H9 (cell line): ENCODE data around the gene CHAMP1. TPM values are rescaled to one million over a fixed set of nuclear protein-coding genes. Genes with fewer than 3 reads are reported as not detected.

Experiments
- DNase-seq: peaks from one replicate; pipeline ENCODE4 v3.0.0-alpha.2; 2017
- H2AFZ ChIP-seq: one replicate; pipeline ENCODE4 v1.6.1; 2013; ENCODE audit warnings: mild to moderate bottlenecking, low read length, control low read depth, moderate library complexity
- H2AK5ac ChIP-seq: 2 replicates; pipeline ENCODE4 v1.6.1; 2013; ENCODE audit warnings: low read length, control low read depth, mixed read lengths; ENCODE audit not compliant: insufficient read length
- H2BK120ac ChIP-seq: one replicate; pipeline ENCODE4 v1.6.1; 2013; ENCODE audit warnings: low read depth, mild to moderate bottlenecking, low read length, control low read depth, inconsistent platforms; ENCODE audit not compliant: poor library complexity, severe bottlenecking
- H2BK12ac ChIP-seq: 2 replicates; pipeline ENCODE4 v1.6.1; 2013; ENCODE audit warnings: low read length, control low read depth, mixed read lengths, low read depth; ENCODE audit not compliant: insufficient read length
- H2BK15ac ChIP-seq: 2 replicates; pipeline ENCODE4 v1.6.1; 2013; ENCODE audit warnings: low read depth, low read length, control low read depth
- H2BK20ac ChIP-seq: one replicate; pipeline ENCODE4 v1.6.1; 2013; ENCODE audit warnings: low read depth, mild to moderate bottlenecking, low read length, control low read depth, inconsistent platforms; ENCODE audit not compliant: poor library complexity, severe bottlenecking
- H2BK5ac ChIP-seq: 2 replicates; pipeline ENCODE4 v1.6.1; 2013; ENCODE audit warnings: low read length, control low read depth, mixed read lengths; ENCODE audit not compliant: insufficient read length
- H3K14ac ChIP-seq: 2 replicates; pipeline ENCODE4 v1.6.1; 2013; ENCODE audit warnings: low read length, control low read depth; ENCODE audit not compliant: insufficient read depth
- H3K18ac ChIP-seq: 2 replicates; pipeline ENCODE4 v1.6.1; 2013; ENCODE audit warnings: low read depth, mild to moderate bottlenecking, mixed read lengths, low read length, control low read depth; ENCODE audit not compliant: insufficient read length
- H3K23ac ChIP-seq: 2 replicates; pipeline ENCODE4 v1.6.1; 2013; ENCODE audit warnings: low read length, control low read depth, mixed read lengths, low read depth; ENCODE audit not compliant: insufficient read length
- H3K23me2 ChIP-seq: 2 replicates; pipeline ENCODE4 v1.6.1; 2013; ENCODE audit warnings: low read depth, mild to moderate bottlenecking, mixed read lengths, low read length, control low read depth; ENCODE audit not compliant: insufficient read length, poor library complexity, severe bottlenecking
- H3K27ac ChIP-seq: 2 replicates; pipeline ENCODE4 v1.5.1; 2013; ENCODE audit warnings: low read length, control low read depth, mixed read lengths, low read depth; ENCODE audit not compliant: insufficient read length
- H3K27me3 ChIP-seq: 2 replicates; pipeline ENCODE4 v1.6.1; 2013; ENCODE audit warnings: low read length, control low read depth, inconsistent platforms; ENCODE audit not compliant: insufficient read depth
- H3K4ac ChIP-seq: 2 replicates; pipeline ENCODE4 v1.6.1; 2013; ENCODE audit warnings: low read depth, mild to moderate bottlenecking, control low read depth, inconsistent platforms, low read length, moderate library complexity
- H3K4me1 ChIP-seq: 2 replicates; pipeline ENCODE4 v1.6.1; 2013; ENCODE audit warnings: low read length, control low read depth, inconsistent platforms; ENCODE audit not compliant: insufficient read depth
- H3K4me2 ChIP-seq: 2 replicates; pipeline ENCODE4 v1.6.1; 2013; ENCODE audit warnings: low read length, control low read depth, mixed read lengths; ENCODE audit not compliant: insufficient read length, insufficient read depth
- H3K56ac ChIP-seq: 2 replicates; pipeline ENCODE4 v1.6.1; 2013; ENCODE audit warnings: low read depth, mild to moderate bottlenecking, mixed read lengths, low read length, control low read depth; ENCODE audit not compliant: insufficient read length
- H3K79me1 ChIP-seq: 2 replicates; pipeline ENCODE4 v1.6.1; 2013; ENCODE audit warnings: low read depth, mild to moderate bottlenecking, moderate library complexity, low read length, control low read depth, inconsistent platforms; ENCODE audit not compliant: insufficient read depth, poor library complexity, severe bottlenecking
- H3K79me2 ChIP-seq: 2 replicates; pipeline ENCODE4 v1.6.1; 2013; ENCODE audit warnings: low read length, control low read depth, inconsistent platforms; ENCODE audit not compliant: insufficient read depth
- H3K9ac ChIP-seq: 2 replicates; pipeline ENCODE4 v1.6.1; 2013; ENCODE audit warnings: low read length, control low read depth, mixed read lengths; ENCODE audit not compliant: insufficient read length; ENCODE audit errors: extremely low read depth
- H3K9me3 ChIP-seq: one replicate; pipeline ENCODE4 v1.6.1; 2013; ENCODE audit warnings: low read depth, low read length, inconsistent platforms; ENCODE audit not compliant: control insufficient read depth
- H3T11ph ChIP-seq: one replicate; pipeline ENCODE4 v1.6.1; 2013; ENCODE audit warnings: mild to moderate bottlenecking, low read length, control low read depth, inconsistent platforms
- H4K20me1 ChIP-seq: one replicate; pipeline ENCODE4 v1.6.1; 2013; ENCODE audit not compliant: control insufficient read depth, insufficient read length, insufficient read depth
- H4K5ac ChIP-seq: 2 replicates; pipeline ENCODE4 v1.6.1; 2013; ENCODE audit warnings: low read depth, mild to moderate bottlenecking, mixed read lengths, low read length, control low read depth; ENCODE audit not compliant: insufficient read length
- H4K8ac ChIP-seq: replicated peaks from 2 replicates; pipeline ENCODE4 v1.6.1; 2013; ENCODE audit warnings: low read length, control low read depth, mixed read lengths, low read depth; ENCODE audit not compliant: insufficient read length
- H4K91ac ChIP-seq: 2 replicates; pipeline ENCODE4 v1.6.1; 2013; ENCODE audit warnings: low read depth, mild to moderate bottlenecking, moderate library complexity, mixed read lengths, low read length, control low read depth; ENCODE audit not compliant: insufficient read length
- H3K27ac Mint-ChIP-seq, 3 experiments: 2 replicates in 2 of 3; 3 replicates in 1 of 3; pipeline ENCODE4 v1.8.0; 2020 to 2021; ENCODE audit warnings: mixed read lengths in 3 of 3, mild to moderate bottlenecking in 1 of 3, moderate library complexity in 1 of 3
- H3K27me3 Mint-ChIP-seq: 2 replicates; pipeline ENCODE4 v1.8.0; 2021; ENCODE audit warnings: low read depth, mild to moderate bottlenecking, moderate library complexity, mixed read lengths
- H3K36me3 Mint-ChIP-seq, 3 experiments: 2 replicates in 2 of 3; 3 replicates in 1 of 3; pipeline ENCODE4 v1.8.0; 2020 to 2021; ENCODE audit warnings: low read depth in 3 of 3, mixed read lengths in 3 of 3; ENCODE audit not compliant: insufficient read depth in 1 of 3
- H3K4me1 Mint-ChIP-seq, 2 experiments: 2 replicates each; pipeline ENCODE4 v1.8.0; 2020; ENCODE audit warnings: mixed read lengths in 2 of 2
- H3K4me3 Mint-ChIP-seq, 2 experiments: 2 replicates in 1 of 2; 3 replicates in 1 of 2; pipeline ENCODE4 v1.8.0; 2020 to 2021; ENCODE audit warnings: mild to moderate bottlenecking in 2 of 2, mixed read lengths in 2 of 2, moderate library complexity in 1 of 2
- H3K9me3 Mint-ChIP-seq, 2 experiments: 2 replicates in 1 of 2; 3 replicates in 1 of 2; pipeline ENCODE4 v1.8.0; 2020; ENCODE audit warnings: mild to moderate bottlenecking in 2 of 2, mixed read lengths in 2 of 2, moderate library complexity in 1 of 2
- WGBS: extraction: QIAGEN DNeasy Blood & Tissue Kit; methylation state at CpG from one replicate; pipeline ENCODE4 v1.1.7; 2013; ENCODE audit warnings: missing lambda C conversion rate, low lambda C conversion rate, mixed read lengths; ENCODE audit not compliant: insufficient read length; ENCODE audit errors: extremely low coverage; 5-methylcytosine and 5-hydroxymethylcytosine counted together
- total RNA-seq: library from RNA; stranded (reverse); gene quantifications from 2 replicates; pipeline ENCODE4 v1.2.1, GENCODE V29; 2021
- TF ChIP-seq, protein P1 (sequence below): fragments of 200-600 bp; sonication (generic); conservative IDR thresholded peaks from 3 replicates; pipeline ENCODE4 v1.8.0; 2021; ENCODE audit warnings: antibody characterized with exemption, mild to moderate bottlenecking

Gene CHAMP1
- total RNA-seq, 1 experiment from 2014 or later = 62.1 TPM

DNA sequence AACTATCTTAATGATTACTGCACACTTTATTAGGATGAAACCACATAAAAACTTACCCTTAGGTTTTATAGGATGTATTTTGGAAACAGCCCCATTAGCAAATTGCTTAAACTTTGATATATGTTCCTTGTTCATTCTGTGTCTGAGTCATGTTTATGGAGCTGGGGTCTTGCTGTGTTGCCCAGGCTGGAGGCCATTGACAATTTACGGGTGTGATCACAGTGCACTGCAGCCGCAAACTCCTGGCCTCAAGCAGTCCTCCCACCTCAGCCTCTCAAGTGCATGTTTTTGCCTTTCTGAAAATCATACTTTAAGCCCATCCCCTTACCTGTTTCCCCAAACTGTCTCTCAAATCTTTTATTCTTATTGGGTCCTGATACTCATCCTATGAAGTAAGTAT lies 5.2 kb upstream of the CHAMP1 start:
- H4K5ac ChIP-seq = no peak overlapping the region
- H3K23me2 ChIP-seq = no peaks in the 10 kb centered on the region
- H3K4me1 Mint-ChIP-seq = peaks cover 6 to 8% of the 10 kb centered on the region in 2 experiments; a peak in 3 of 4 replicates
- H3K14ac ChIP-seq = no peak overlapping the region
- no peak overlapping the region for H4K91ac ChIP-seq
- no peaks in the 10 kb centered on the region for H3K9me3 Mint-ChIP-seq
- peaks cover 12 to 27% (median 24%) of the 10 kb centered on the region in 3 experiments; a peak in 6 of 7 replicates for H3K36me3 Mint-ChIP-seq
- no peaks in the 10 kb centered on the region for H3K27me3 Mint-ChIP-seq
- H3K4me3 Mint-ChIP-seq = no peak overlapping the region
- H3K23ac ChIP-seq = no peak overlapping the region
- no peak overlapping the region for H2BK15ac ChIP-seq
- H3K79me2 ChIP-seq = no peaks in the 10 kb centered on the region
- H3K9me3 ChIP-seq = no peaks in the 10 kb centered on the region
- H3K9ac ChIP-seq = no peak overlapping the region
- no peak overlapping the region for H3K18ac ChIP-seq
- no peaks in the 10 kb centered on the region for H3K4me1 ChIP-seq
- no peak overlapping the region for H2BK12ac ChIP-seq
- no peaks in the 10 kb centered on the region for H3K27me3 ChIP-seq
- H3K4me2 ChIP-seq = no peak overlapping the region
- H3K79me1 ChIP-seq = no peaks in the 10 kb centered on the region
- no peak overlapping the region for H3K4ac ChIP-seq
- no peak overlapping the region for H2AFZ ChIP-seq
- H4K8ac ChIP-seq = no peak overlapping the region
- no peak overlapping the region for H2BK20ac ChIP-seq
- no CpG with 5 or more reads among the region's 2 CpGs for WGBS
- no peak overlapping the region for H3K27ac Mint-ChIP-seq
- no peak overlapping the region for H3K27ac ChIP-seq
- TF ChIP-seq, protein P1, sequence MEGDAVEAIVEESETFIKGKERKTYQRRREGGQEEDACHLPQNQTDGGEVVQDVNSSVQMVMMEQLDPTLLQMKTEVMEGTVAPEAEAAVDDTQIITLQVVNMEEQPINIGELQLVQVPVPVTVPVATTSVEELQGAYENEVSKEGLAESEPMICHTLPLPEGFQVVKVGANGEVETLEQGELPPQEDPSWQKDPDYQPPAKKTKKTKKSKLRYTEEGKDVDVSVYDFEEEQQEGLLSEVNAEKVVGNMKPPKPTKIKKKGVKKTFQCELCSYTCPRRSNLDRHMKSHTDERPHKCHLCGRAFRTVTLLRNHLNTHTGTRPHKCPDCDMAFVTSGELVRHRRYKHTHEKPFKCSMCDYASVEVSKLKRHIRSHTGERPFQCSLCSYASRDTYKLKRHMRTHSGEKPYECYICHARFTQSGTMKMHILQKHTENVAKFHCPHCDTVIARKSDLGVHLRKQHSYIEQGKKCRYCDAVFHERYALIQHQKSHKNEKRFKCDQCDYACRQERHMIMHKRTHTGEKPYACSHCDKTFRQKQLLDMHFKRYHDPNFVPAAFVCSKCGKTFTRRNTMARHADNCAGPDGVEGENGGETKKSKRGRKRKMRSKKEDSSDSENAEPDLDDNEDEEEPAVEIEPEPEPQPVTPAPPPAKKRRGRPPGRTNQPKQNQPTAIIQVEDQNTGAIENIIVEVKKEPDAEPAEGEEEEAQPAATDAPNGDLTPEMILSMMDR = no peak
- H3T11ph ChIP-seq = no peak overlapping the region
- no peak overlapping the region for H3K56ac ChIP-seq
- H2BK120ac ChIP-seq = no peak overlapping the region
- DNase-seq = no peak
- H2BK5ac ChIP-seq = no peak overlapping the region
- H2AK5ac ChIP-seq = no peak overlapping the region
- H4K20me1 ChIP-seq = no peaks in the 10 kb centered on the region
